ENCODE measurements around the gene NAALADL2.

Gene NAALADL2

GRCh38 chr3:174859114-174859735 lies at the start of gene NAALADL2:
Gene NAALADL2, plus strand, starts transcription at chr3:174859334.
- DNase-seq = peak; percentile 77

GRCh38 chr3:174810254-174810653 lies 48.9 kb upstream of the NAALADL2 start:
- peak; percentile 5 for DNase-seq

DNA sequence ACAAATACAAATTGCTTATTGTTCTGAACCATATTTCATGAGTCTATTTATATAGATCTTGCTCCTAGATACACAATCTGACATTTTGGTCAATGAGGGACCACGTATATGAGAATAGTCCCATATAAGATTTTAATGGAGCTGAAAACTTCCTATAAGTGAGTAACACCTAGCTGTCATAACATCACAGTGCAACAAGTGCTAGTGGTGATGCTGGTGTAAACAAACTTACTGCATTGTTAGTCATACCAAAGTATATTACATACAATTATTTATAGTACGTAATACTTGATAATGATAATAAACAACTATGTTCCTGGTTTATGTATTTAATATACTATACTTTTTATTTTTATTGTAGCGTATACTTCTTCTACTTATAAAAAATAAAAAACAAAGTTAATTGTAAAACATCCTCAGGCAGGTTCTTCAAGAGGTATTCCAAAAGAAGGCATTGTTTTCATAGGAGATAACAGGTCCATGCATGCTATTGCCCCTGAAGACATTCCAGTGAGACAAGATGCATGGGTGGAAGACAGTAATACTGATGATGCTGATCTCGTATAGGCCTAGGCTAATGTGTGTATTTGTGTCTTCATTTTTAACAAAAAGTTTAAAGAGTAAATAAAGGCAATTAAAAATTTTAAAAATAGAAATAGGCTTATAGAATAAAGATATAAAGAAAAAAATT lies 46.8 kb upstream of the NAALADL2 start:
- DNase-seq = no peak

GRCh38 chr3:174815750-174816149 lies 43.4 kb upstream of the NAALADL2 start:
- DNase-seq = peak; percentile 21

DNA sequence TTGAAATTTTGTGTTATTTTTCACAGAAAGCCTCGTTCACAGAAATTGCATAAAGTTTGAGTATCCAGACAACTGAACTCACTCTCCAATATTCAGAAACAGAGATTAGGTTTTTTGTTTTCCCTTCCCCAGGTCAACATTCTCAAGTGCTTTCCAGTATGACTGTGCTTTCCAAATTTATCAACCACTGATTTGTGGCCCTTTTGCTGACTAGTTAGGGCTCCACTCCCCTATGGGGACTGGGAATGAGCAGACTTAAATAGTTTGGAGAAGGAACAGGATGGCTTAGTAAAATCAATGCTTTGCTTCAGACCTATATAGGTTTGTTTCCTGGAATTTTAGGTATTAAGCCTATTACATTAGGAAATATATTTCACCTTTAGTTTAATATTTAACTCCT lies 38.2 kb upstream of the NAALADL2 start:
- DNase-seq = no peak

DNA sequence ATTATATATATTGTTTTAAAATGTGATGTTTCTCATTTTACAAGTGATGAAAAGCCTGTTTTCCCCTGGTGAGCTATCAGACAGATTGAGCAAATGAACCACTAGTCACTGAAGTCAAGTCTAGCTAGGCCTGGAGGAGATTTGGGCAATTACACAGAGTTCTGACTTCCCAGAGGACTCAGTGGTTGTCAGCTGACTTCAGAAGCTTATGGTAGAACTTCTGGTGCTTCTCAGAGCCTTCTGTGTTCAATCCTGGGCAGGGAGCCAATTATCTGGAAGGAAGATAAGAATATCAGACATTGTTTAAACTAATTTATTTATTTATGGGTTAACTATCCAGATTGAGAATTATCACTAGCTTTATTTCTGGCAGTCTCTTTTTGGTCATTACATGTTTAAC lies 37.7 kb upstream of the NAALADL2 start:
- no peak for DNase-seq

DNA sequence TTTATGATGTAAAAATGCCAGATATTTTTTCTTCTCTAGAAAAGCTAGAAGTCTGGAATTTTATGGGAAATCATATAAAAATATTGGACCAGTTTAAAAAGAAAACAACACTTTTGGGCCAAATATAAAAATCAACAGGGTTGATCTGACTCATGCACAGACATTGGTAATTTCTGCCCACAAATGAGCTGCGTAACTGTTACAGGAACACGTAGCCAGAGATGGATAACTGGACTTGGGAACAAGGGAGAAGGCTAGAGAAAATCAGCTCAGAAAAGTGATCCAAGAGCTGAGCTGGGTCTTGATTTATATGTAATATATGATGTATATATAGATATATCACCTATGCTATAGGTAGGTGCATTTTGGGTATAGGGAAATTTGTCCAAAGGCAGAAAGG lies 36.8 kb upstream of the NAALADL2 start:
- DNase-seq = no peak

GRCh38 chr3:174826069-174826468 lies 33.1 kb upstream of the NAALADL2 start:
- no peak for DNase-seq

DNA sequence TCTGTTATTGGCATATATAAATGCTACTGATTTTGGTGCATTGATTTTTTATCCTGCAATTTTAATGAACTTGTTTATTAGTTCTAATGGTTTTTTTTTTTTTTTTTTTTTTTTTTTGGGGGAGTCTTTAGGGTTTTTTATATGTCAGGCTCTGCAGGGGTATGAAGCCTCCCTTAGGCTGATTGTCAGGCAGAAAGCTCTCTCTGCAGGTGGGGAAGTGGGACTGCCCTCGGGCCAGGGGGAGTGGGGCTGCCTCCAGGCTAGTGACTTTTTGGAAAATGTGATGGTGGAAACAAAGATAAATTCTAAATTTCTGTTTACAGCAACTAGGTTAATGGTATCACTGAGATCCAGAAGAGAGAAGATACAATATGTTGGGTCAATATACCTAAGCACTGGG lies 14.4 kb upstream of the NAALADL2 start:
- no peak for DNase-seq

DNA sequence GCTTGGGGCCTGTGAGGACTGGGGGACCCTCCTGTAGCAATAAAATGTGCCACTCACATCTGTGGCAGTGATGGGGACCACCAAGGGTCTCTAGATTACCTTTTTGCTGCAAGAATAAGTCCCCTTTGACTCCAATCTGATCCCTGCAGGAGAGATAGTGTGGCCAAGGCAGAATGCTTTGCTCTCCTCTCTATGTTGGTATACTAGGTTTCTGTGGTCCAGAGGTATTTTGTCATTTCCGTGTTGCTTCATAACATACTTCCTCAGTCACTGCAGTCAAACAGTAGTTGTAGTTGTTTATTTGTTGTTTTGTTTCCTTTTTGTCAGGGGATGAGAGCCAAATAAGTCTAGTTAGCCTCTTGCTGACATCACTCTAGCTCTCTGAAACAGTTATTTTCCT lies 13.1 kb upstream of the NAALADL2 start:
- no peak for DNase-seq

- DNase-seq = no peak
Measured at GRCh38 chr3:174854987-174855386, 4.1 kb upstream of the NAALADL2 start.

DNA sequence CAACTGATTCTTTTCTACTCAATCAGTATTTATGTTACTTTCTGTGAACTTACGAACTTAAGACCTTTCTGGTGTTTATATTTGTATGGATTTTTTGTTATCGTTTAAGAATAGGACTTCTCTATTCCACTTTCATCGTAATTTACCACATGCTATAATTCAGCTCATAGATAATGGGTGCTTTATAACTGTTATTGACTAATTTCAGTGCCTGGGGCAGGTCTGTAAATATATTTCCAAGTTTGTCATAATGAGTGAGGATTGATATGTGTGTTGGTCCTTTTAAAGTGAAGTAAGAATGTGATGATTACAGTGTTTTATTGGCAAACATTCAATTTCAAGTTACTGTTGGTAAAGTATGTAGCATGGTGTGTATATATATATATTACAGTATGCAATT lies 1.8 kb upstream of the NAALADL2 start:
- DNase-seq = no peak

DNA sequence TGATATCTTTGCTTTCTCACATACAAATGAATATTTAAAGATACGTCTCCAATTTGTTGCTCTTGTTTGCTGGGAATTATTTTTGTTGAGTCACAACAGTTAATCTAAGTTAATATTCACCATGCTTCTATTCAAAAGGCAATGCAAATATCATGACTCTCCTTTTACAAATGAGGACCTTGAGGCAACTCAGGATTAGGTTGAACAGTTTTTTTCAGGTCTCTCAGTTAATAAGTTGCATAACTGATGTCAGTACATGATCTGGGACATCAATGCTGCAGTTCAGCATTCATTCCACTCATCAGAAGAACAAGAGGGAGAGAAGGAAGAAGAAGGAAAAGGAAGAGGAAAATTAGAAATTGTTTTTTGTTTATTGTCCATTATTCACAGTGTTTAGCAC lies 781 bp upstream of the NAALADL2 start:
- peak; percentile 50 for DNase-seq

DNA sequence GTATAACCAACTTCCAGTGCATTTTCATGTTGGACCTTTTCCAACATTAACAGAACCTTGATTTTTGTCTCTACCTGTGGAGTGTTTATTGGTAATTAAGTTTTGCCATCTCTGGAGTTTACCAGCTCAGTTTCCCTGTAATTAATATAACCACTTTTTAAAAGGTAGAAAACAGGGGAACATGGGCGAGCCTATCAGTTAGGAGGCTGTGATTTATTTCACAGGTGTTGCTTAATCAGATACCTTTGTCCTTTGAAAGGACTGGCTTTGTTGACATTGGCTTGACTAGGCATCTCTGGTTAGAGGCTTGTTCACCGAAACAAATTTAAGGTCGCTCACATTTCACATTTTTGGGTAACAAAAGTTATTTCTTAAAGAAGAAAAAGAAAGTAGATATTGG lies 622 bp downstream of the NAALADL2 start:
- DNase-seq = peak; percentile 19

DNA sequence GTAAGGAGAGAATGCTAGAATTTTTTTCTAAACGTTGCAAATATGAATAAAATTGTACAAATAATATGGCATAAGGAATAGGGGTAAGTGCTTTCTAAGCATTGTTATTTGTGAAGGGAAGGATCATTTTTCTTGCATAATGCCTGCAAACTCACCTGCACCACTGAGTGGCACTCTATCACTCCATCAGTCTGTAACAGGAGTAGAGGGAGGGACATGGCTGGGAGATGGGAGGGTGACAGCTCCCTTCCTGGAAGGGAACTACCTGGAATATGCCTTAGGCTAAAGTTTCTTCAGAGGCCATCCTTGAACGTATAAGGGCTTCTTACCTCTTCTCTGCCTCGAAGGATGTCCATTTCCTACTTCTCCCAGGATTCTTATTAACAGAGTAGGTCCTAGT lies 3.0 kb downstream of the NAALADL2 start:
- peak; percentile 83 for DNase-seq

DNA sequence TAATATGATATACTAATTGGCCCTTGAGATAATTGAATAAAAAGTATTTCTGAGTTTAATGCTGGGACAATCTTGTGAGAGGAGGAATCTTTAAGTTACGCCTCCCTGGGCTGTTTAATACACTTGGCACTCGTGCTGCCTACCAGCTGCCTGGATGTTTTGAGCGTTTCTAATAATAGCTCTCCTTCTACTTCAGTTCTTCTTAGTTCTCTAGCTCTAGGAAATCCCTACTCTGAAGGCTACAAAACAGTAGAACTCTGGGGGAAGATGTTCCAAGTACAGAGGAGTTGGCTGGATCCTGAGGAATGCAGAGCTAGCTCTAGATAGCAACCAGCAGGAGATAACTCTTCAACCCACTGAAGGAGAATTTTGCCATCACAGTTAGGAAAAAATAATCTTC lies 3.5 kb downstream of the NAALADL2 start:
- peak; percentile 7 for DNase-seq

GRCh38 chr3:174863488-174863887 lies 4.4 kb downstream of the NAALADL2 start:
- peak; percentile 83 for DNase-seq

- no peak for DNase-seq
Measured at GRCh38 chr3:174869448-174869847, 10.3 kb downstream of the NAALADL2 start.

DNA sequence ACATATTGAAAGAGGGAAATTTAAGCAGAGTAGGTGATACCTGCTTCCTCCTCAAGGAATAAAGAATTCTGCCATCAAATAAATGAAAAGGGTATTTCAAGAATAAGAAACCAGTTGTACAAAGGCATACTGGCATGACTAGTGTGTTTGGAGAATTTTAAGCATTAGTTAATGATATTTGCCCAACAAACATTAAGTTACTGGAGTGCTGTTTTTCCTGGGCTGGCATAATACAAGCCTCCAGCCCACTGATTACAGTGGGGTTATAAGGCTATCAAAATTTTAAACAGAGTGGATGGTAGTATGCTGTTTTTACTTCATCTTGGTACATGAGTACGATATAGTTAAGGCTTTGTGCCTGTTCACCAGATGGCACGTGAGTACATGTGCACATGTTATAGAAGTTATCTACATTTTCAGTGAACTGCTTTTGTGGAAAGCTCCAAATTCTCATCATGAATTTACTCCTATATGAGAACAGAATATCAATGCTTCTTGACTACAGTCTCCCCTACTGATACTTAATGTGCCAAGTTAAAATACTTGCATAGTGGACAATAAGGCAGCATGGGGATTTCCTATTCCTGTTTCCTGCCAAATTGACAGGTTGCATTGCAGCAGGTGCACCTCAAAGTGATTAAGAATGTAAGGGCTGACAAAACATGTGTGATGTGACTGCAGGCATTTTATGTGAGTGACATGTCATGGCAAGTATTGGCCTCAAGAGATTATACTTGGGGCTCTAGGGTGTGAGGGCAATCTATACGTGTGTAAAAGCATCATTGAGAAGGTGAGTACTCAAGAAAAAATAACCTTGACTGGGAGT lies 14.9 kb downstream of the NAALADL2 start:
- DNase-seq = peak; percentile 30

GRCh38 chr3:174882789-174883188 lies 23.7 kb downstream of the NAALADL2 start:
- no peak for DNase-seq

DNA sequence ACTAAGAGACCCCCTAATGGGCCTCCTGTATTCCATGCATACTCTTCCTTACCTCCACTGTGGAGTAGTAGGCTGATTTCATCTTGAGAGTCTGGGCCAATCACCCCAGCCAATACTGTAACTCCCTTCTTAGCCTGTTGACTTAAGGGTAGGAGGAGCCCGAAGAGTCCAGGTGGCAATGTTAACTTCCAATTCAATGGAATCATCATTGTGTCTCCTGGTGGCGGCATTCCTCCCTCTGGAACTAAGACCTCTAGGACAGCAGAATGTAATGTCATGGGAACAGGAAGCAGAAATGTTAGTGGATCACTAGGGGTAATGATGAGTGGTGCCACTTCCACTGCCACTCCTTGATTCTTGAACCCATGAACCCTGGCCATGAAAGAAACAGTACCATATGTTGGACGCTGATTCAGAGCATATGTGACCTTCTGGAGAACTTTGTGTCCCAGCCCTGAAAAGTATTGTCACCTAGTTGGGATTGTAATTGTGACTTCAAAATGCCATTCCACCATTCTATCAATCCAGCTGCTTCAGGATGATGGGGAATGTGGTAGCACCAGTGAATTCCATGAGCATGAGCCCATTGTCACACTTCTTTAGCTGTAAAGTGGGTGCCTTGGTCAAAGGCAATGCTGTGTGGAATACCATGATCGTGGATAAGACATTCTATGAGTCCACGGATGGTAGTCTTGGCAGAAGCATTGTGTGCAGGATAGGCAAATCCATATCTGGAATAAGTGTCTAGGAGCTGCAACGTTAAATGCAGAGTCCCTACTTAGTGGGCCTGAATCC lies 24.9 kb downstream of the NAALADL2 start:
- DNase-seq = no peak

- DNase-seq = no peak
Measured at GRCh38 chr3:174884776-174885568, 25.8 kb downstream of the NAALADL2 start.
